Left lung (tissue), 10 donors: ENCODE measurements around the gene PCDHGA7. TPM values are rescaled to one million over a fixed set of nuclear protein-coding genes. Genes with fewer than 3 reads are reported as not detected.
"Not testable (repeated sequence)": the region's sequence is repeated elsewhere in the genome, so short reads cannot be mapped to it uniquely, and the experiment has no call there.

Source experiments
- ATAC-seq: fragments of 200-7000 bp; cut with Tn5 transposase; one replicate; pipeline ENCODE4 v1.9.1; 2020; ENCODE audit warnings: moderate library complexity
- DNase-seq, 4 donors: peaks; one replicate each; pipeline ENCODE4 v3.0.0-alpha.2; 2013 to 2020
- H3K27ac ChIP-seq, 2 donors: fragments of 200-600 bp; sonication (generic) in 1 of 2; one replicate each; pipeline versions ENCODE4 v1.5.0 to v1.8.0; 2020 to 2021
- H3K27me3 ChIP-seq, 2 donors: fragments of 200-600 bp; sonication (generic) in 1 of 2; one replicate each; pipeline versions ENCODE4 v1.5.0 to v1.8.0; 2020 to 2021
- H3K36me3 ChIP-seq, 2 donors: fragments of 200-600 bp; sonication (generic) in 1 of 2; one replicate each; pipeline versions ENCODE4 v1.5.0 to v1.8.0; 2020 to 2021
- H3K4me1 ChIP-seq, 2 donors: fragments of 200-600 bp; one replicate each; pipeline ENCODE4 v1.8.0; 2021
- H3K4me3 ChIP-seq, 2 donors: fragments of 200-600 bp; sonication (generic) in 1 of 2; one replicate each; pipeline versions ENCODE4 v1.5.0 to v1.8.0; 2020 to 2021; ENCODE audit warnings: mild to moderate bottlenecking in 1 of 2
- H3K9me3 ChIP-seq, 2 donors: fragments of 200-600 bp; sonication (generic) in 1 of 2; one replicate each; pipeline versions ENCODE4 v1.5.0 to v1.8.0; 2020 to 2021
- CTCF ChIP-seq, 2 donors: fragments of 200-600 bp; sonication (generic) in 1 of 2; IDR thresholded peaks; one replicate each; pipeline versions ENCODE4 v1.5.0 to v1.8.0; 2021; ENCODE audit warnings: antibody characterized with exemption in 2 of 2
- intact Hi-C, 2 donors: fragments of 100-400 bp; cut with DNase I; formaldehyde crosslinking; loops; one replicate each; pipeline versions ENCODE4 v1.11.2 to v1.14.2; 2022
- polyA plus RNA-seq, 6 donors: library from polyadenylated mRNA; unstranded; fragments of 120-200 nt; gene quantifications; one replicate each; pipeline ENCODE4 v1.2.1, GENCODE V29; 2013; ENCODE audit not compliant: insufficient read length in 6 of 6
- total RNA-seq, 2 donors: library from RNA; stranded (reverse); fragmentation: NEBNext Ultra II Directional; extraction: Animal tissue kit (Norgen Biotek cat#: 25700); gene quantifications; one replicate each; pipeline ENCODE4 v1.2.1, GENCODE V29; 2021
- donor health status: DM: no; HTN: yes; CAD: no.
- donor health status: DM: no; HTN: no; CAD: no.

PCDHGA7 gene
- total and polyA plus RNA-seq, 8 donors, result 1.7 to 2.2 (median 2.0) TPM

- H3K4me1 ChIP-seq, result no peaks in the 10 kb centered on the region
- no peaks in the 10 kb centered on the region for H3K36me3 ChIP-seq
- DNase-seq (no peak), ATAC-seq (no peak)
- no peak for TF ChIP-seq CTCF (IDR thresholded peaks at IDR 0.05)
- H3K27ac ChIP-seq, result no peak within 1 kb of the TSS
- peaks cover 0 to 86% of the 10 kb centered on the region in 2 donors for H3K9me3 ChIP-seq
- H3K27me3 ChIP-seq, result peaks cover 0 to 85% of the 10 kb centered on the region in 2 donors
- no peak within 1 kb of the TSS for H3K4me3 ChIP-seq
- intact Hi-C loops, result loop anchor here in 1 of 2 donors (10.0 kb wide), 1 partner anchor 221 kb away; no protein-coding TSS in a partner anchor
Measured at GRCh38 chr5:141343242-141343952, 39.1 kb upstream of the PCDHGA7 start, which contains the start of gene PCDHGA3. PCDHGA3 (plus strand) TSS chr5:141343829; CDS start chr5:141344034, 205 bp downstream.

- intact Hi-C loops, result loop anchor here in 1 of 2 donors (10.0 kb wide), 1 partner anchor 221 kb away; no protein-coding TSS in a partner anchor
- no peak overlapping the region for H3K27ac ChIP-seq
- DNase-seq, result no peak
- H3K4me3 ChIP-seq, result no peak overlapping the region
- H3K27me3 ChIP-seq, result peaks cover 0 to 85% of the 10 kb centered on the region in 2 donors
- H3K36me3 ChIP-seq, result no peaks in the 10 kb centered on the region
- H3K9me3 ChIP-seq, result peaks cover 0 to 86% of the 10 kb centered on the region in 2 donors
- no peak for ATAC-seq
- no peak for TF ChIP-seq CTCF (IDR thresholded peaks at IDR 0.05)
- no peaks in the 10 kb centered on the region for H3K4me1 ChIP-seq
Measured at GRCh38 chr5:141343953-141344463, 38.5 kb upstream of the PCDHGA7 start.

GRCh38 chr5:141345327-141345726 lies 37.2 kb upstream of the PCDHGA7 start:
- H3K4me3 ChIP-seq, result no peak overlapping the region
- H3K36me3 ChIP-seq, result no peaks in the 10 kb centered on the region
- intact Hi-C loops, result loop anchor here in 1 of 2 donors (10.0 kb wide), 1 partner anchor 219 kb away; no protein-coding TSS in a partner anchor
- H3K27me3 ChIP-seq, result peaks cover 0 to 85% of the 10 kb centered on the region in 2 donors
- peaks cover 0 to 85% of the 10 kb centered on the region in 2 donors for H3K9me3 ChIP-seq
- no peaks in the 10 kb centered on the region for H3K4me1 ChIP-seq
- no peak for DNase-seq
- no peak for TF ChIP-seq CTCF (IDR thresholded peaks at IDR 0.05)
- no peak overlapping the region for H3K27ac ChIP-seq
- no peak for ATAC-seq

DNA sequence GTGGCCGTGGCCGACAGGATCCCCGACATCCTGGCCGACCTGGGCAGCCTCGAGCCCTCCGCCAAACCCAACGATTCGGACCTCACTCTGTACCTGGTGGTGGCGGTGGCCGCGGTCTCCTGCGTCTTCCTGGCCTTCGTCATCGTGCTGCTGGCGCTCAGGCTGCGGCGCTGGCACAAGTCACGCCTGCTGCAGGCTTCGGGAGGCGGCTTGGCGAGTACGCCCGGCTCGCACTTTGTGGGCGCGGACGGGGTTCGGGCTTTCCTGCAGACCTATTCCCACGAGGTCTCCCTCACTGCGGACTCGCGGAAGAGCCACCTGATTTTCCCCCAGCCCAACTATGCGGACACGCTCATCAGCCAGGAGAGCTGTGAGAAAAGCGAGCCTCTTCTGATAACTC lies 36.5 kb upstream of the PCDHGA7 start:
- H3K36me3 ChIP-seq, H3K27ac ChIP-seq, H3K4me1 ChIP-seq, ATAC-seq, DNase-seq, H3K4me3 ChIP-seq: not testable (repeated sequence)
- H3K27me3 ChIP-seq, result peaks cover 5 to 85% of the 10 kb centered on the region in 2 donors
- H3K9me3 ChIP-seq, result peaks cover 0 to 85% of the 10 kb centered on the region in 2 donors
- intact Hi-C loops, result loop anchor here in 1 of 2 donors (10.0 kb wide), 1 partner anchor 219 kb away; no protein-coding TSS in a partner anchor

DNA sequence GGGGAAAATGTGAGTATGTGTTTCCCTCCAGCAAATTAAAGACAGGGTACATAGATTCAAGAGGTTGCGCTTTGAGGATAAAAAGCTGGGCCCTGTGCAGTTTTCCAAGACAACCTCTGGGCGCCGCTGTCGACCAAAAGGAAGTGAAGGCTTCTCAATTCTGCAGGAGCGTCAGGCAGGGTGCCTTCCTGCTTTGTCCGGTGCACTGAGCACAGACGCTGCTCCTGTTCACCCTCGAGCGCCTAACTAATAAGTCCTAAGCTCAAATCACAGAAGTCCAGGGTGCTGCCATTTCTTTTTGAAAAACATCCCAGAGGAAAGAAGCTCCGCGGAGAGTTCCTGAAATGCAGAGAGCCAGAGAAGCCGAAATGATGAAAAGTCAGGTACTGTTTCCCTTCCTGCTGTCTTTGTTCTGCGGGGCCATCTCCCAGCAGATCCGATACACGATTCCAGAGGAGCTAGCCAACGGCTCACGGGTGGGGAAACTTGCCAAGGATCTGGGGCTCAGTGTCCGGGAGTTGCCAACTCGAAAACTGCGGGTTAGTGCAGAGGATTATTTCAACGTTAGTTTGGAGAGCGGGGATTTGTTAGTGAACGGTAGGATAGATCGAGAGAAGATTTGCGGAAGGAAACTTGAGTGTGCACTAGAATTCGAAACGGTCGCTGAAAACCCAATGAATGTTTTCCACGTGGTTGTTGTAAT lies 32.5 kb upstream of the PCDHGA7 start, which contains the start of gene PCDHGB1:
Gene PCDHGB1 (plus strand): TSS at position 183 of the 703 bp plus-strand sequence. CDS start 162 bp downstream, at position 345.
- H3K36me3 ChIP-seq, result no peaks in the 10 kb centered on the region
- no peaks in the 10 kb centered on the region for H3K4me1 ChIP-seq
- peaks cover 0 to 77% of the 10 kb centered on the region in 2 donors for H3K9me3 ChIP-seq
- H3K4me3 ChIP-seq, result no peak within 1 kb of the TSS
- no peak within 1 kb of the TSS for H3K27ac ChIP-seq
- peaks cover 5 to 74% of the 10 kb centered on the region in 2 donors for H3K27me3 ChIP-seq
- intact Hi-C loops, result loop anchor here in 1 of 2 donors (10.0 kb wide), 1 partner anchor 215 kb away; no protein-coding TSS in a partner anchor
- ATAC-seq (no peak), DNase-seq (no peak)
- no peak for TF ChIP-seq CTCF (IDR thresholded peaks at IDR 0.05)
